DND-41 (cell line): ENCODE results near the gene GJD2.

Experiments
- ATAC-seq: fragments of 200-7000 bp; cut with Tn5 transposase; 3 replicates; pipeline ENCODE4 v1.9.1; 2021; ENCODE audit warnings: low read depth; ENCODE audit not compliant: insufficient read depth
- DNase-seq: peaks from one replicate; pipeline ENCODE4 v3.0.0-alpha.2; 2020
- H2AFZ ChIP-seq: 2 replicates; pipeline ENCODE4 v1.6.0; 2012; ENCODE audit warnings: low read depth, low read length
- H3K27ac ChIP-seq: 2 replicates; pipeline ENCODE4 v1.5.1; 2012; ENCODE audit warnings: low read length, inconsistent platforms
- H3K27me3 ChIP-seq: fragments of 200-600 bp; sonication (generic); 2 replicates; pipeline ENCODE4 v1.6.0; 2012; ENCODE audit warnings: low read length, mild to moderate bottlenecking, inconsistent platforms; ENCODE audit not compliant: insufficient read depth, poor library complexity
- H3K36me3 ChIP-seq: 2 replicates; pipeline ENCODE4 v1.5.1; 2012; ENCODE audit warnings: low read length, inconsistent platforms; ENCODE audit not compliant: insufficient read depth
- H3K4me1 ChIP-seq: 2 replicates; pipeline ENCODE4 v1.5.1; 2012; ENCODE audit warnings: mild to moderate bottlenecking, low read length; ENCODE audit not compliant: insufficient read depth
- H3K4me2 ChIP-seq: 2 replicates; pipeline ENCODE4 v1.6.0; 2012; ENCODE audit warnings: mild to moderate bottlenecking, moderate library complexity, low read length, inconsistent platforms; ENCODE audit not compliant: insufficient read depth
- H3K4me3 ChIP-seq, 2 experiments: fragments of 200-600 bp in 1 of 2; shearing (Covaris generic) in 1 of 2; 2 replicates each; pipeline ENCODE4 v1.5.1; 2012 to 2016; ENCODE audit warnings: inconsistent platforms in 2 of 2, low read length in 2 of 2, mild to moderate bottlenecking in 2 of 2, low read depth in 1 of 2, moderate library complexity in 1 of 2
- H3K79me2 ChIP-seq: 2 replicates; pipeline ENCODE4 v1.6.0; 2012; ENCODE audit warnings: low read length, inconsistent platforms; ENCODE audit not compliant: insufficient read depth
- H3K9ac ChIP-seq: 2 replicates; pipeline ENCODE4 v1.6.0; 2012; ENCODE audit warnings: low read depth, mild to moderate bottlenecking, inconsistent platforms, low read length, moderate library complexity
- H3K9me3 ChIP-seq: 2 replicates; pipeline ENCODE4 v1.5.1; 2012; ENCODE audit warnings: low read length, moderate library complexity, mild to moderate bottlenecking, inconsistent platforms; ENCODE audit not compliant: insufficient read depth, severe bottlenecking
- H4K20me1 ChIP-seq: 2 replicates; pipeline ENCODE4 v1.6.0; 2012; ENCODE audit warnings: low read length; ENCODE audit not compliant: insufficient read depth
- EZH2 ChIP-seq: IDR thresholded peaks from 3 replicates; pipeline ENCODE4 v1.6.1; 2012; ENCODE audit warnings: borderline replicate concordance, low read depth, mild to moderate bottlenecking, moderate library complexity, low read length, inconsistent platforms; ENCODE audit not compliant: severe bottlenecking
- TF ChIP-seq, protein P1 (sequence below): IDR thresholded peaks from 2 replicates; pipeline ENCODE4 v1.5.1; 2012; ENCODE audit warnings: borderline replicate concordance, low read length, moderate library complexity, mild to moderate bottlenecking; ENCODE audit not compliant: poor library complexity, severe bottlenecking; ENCODE audit errors: extremely low read depth

GJD2 gene

DNA sequence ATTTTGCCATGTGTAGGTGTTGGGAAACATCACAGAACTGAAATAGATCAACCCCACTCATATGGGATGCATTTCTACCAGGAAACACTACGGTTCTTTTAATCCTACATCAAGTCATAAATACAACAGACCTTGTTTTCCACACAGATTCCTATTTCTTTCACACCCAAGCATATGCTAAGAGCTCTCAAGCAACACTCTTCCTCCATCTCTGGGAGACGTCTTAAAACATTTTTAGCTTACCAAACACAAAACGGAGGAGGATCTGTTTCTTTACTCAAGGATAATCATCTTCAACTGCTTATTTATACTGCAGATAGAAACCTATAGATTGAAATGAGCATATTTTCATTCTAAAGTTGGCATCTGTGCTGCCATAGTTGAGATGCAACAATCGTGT is 5.1 kb downstream of the GJD2 start:
- Histone ChIP-seq H4K20me1 (no peaks in the 10 kb centered on the region), H3K79me2 (no peaks in the 10 kb centered on the region), H3K9me3 (no peaks in the 10 kb centered on the region), H3K36me3 (no peaks in the 10 kb centered on the region), H3K27ac (no peak overlapping the region), H2AFZ (no peak overlapping the region), H3K4me3 (no peak overlapping the region), H3K4me1 (no peaks in the 10 kb centered on the region), H3K27me3 (no peaks in the 10 kb centered on the region), H3K4me2 (no peak overlapping the region), H3K9ac (no peak overlapping the region)
- ATAC-seq, result no peak
- TF ChIP-seq EZH2, result no peak
- TF ChIP-seq, protein P1, sequence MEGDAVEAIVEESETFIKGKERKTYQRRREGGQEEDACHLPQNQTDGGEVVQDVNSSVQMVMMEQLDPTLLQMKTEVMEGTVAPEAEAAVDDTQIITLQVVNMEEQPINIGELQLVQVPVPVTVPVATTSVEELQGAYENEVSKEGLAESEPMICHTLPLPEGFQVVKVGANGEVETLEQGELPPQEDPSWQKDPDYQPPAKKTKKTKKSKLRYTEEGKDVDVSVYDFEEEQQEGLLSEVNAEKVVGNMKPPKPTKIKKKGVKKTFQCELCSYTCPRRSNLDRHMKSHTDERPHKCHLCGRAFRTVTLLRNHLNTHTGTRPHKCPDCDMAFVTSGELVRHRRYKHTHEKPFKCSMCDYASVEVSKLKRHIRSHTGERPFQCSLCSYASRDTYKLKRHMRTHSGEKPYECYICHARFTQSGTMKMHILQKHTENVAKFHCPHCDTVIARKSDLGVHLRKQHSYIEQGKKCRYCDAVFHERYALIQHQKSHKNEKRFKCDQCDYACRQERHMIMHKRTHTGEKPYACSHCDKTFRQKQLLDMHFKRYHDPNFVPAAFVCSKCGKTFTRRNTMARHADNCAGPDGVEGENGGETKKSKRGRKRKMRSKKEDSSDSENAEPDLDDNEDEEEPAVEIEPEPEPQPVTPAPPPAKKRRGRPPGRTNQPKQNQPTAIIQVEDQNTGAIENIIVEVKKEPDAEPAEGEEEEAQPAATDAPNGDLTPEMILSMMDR, result no peak
- DNase-seq, result no peak

DNA sequence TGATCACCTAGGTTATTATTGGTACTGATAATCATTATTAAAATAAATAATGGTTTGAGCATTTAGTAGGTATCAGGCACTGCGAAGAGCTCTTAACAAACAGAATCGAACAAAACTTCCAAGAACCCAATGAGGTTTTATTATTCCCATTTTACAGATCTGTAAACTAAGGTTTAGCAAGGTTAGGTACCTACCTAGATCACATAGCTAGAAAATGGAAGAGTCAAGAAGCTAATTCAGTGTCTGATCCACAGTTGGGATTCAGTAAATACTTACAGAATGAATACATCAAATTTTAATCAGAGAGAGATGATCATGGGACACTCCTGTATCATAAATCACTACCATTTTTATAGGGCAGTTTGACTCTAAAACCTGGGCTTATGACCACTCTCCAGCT is 15.5 kb downstream of the GJD2 start:
- Histone ChIP-seq H4K20me1 (no peaks in the 10 kb centered on the region), H3K79me2 (no peaks in the 10 kb centered on the region), H3K27ac (no peak overlapping the region), H3K36me3 (no peaks in the 10 kb centered on the region), H2AFZ (no peak overlapping the region), H3K9ac (no peak overlapping the region), H3K4me1 (no peaks in the 10 kb centered on the region), H3K4me3 (no peak overlapping the region), H3K27me3 (peaks cover 8% of the 10 kb centered on the region), H3K9me3 (no peaks in the 10 kb centered on the region), H3K4me2 (no peak overlapping the region)
- ATAC-seq (no peak), DNase-seq (no peak)
- TF ChIP-seq, protein P1, result no peak
- TF ChIP-seq EZH2, result no peak

DNA sequence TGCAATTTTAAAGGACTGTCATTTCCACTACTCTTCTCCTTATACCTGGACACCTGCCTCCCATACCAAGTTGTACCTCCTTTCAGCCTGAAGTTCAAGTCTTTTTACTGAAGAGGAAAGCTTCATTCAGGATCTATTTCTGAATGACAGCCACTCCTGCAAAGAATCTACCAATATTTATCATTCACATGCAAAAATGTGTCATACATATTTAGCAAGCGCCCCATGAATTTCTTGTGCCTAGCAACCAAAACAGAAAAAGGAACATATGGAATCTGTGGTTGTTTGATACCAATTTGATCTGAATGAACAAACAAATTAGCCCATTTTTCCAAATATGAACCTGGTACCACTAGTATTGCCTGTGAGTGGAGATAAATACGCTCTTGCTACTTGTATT is 16.8 kb downstream of the GJD2 start:
- no peak overlapping the region for H2AFZ ChIP-seq
- no peak overlapping the region for H3K27ac ChIP-seq
- no peaks in the 10 kb centered on the region for H3K36me3 ChIP-seq
- H3K9me3 ChIP-seq, result no peaks in the 10 kb centered on the region
- no peaks in the 10 kb centered on the region for H3K79me2 ChIP-seq
- H3K9ac ChIP-seq, result no peak overlapping the region
- no peaks in the 10 kb centered on the region for H3K4me1 ChIP-seq
- H4K20me1 ChIP-seq, result no peaks in the 10 kb centered on the region
- no peak overlapping the region for H3K4me2 ChIP-seq
- TF ChIP-seq EZH2, result no peak
- TF ChIP-seq, protein P1, result no peak
- no peak overlapping the region for H3K4me3 ChIP-seq
- H3K27me3 ChIP-seq, result peaks cover 8% of the 10 kb centered on the region
- no peak for DNase-seq
- ATAC-seq, result no peak

DNA sequence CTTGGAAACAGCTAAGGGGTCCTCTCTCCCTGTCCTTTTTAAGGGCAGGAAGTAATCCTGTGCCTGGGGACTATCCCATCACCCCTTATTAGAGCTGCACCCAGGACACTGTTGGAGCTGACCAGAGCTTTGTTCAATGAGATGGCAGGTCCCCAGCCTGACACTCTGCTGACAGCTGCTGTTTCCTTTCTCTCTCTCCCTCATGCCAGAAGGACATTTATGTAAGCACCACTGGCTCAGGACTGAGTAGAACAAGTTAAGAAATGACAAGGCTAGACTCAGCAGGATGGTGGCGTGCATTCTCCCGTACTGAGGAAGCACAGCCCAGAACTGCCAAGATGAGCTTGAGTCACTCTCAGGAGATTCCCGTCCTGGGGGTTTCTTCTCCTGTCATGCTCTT is 17.3 kb downstream of the GJD2 start:
- Histone ChIP-seq H4K20me1 (no peaks in the 10 kb centered on the region), H3K9ac (no peak overlapping the region), H3K27me3 (peaks cover 8% of the 10 kb centered on the region), H3K9me3 (no peaks in the 10 kb centered on the region), H3K27ac (no peak overlapping the region), H3K36me3 (no peaks in the 10 kb centered on the region), H3K4me1 (no peaks in the 10 kb centered on the region), H3K4me3 (no peak overlapping the region), H3K4me2 (no peak overlapping the region), H3K79me2 (no peaks in the 10 kb centered on the region), H2AFZ (no peak overlapping the region)
- ATAC-seq (no peak), DNase-seq (no peak)
- TF ChIP-seq EZH2, result no peak
- TF ChIP-seq, protein P1, result no peak
